ENCODE measurements around the gene OR51B4.

OR51B4 gene

GRCh38 chr11:5281596-5281995, 20.1 kb downstream of the OR51B4 start:
- Histone ChIP-seq H3K27ac (no peak overlapping the region), H3K27me3 (ENCODE audit: insufficient read depth, low read depth, severe bottlenecking) (peaks cover 36% of the 10 kb centered on the region), H3K4me3 (ENCODE audit: low read depth, low read length) (no peak overlapping the region), H3K36me3 (no peaks in the 10 kb centered on the region), H3K9me3 (ENCODE audit: severe bottlenecking) (no peaks in the 10 kb centered on the region)
- TF ChIP-seq CTCF (IDR thresholded peaks at IDR 0.05; ENCODE audit: low read depth, low read length) = no peak
- no peak for DNase-seq

- Histone ChIP-seq H3K36me3 (no peaks in the 10 kb centered on the region), H3K27ac (no peak overlapping the region), H3K4me3 (ENCODE audit: low read depth, low read length) (no peak overlapping the region), H3K9me3 (ENCODE audit: severe bottlenecking) (no peaks in the 10 kb centered on the region), H3K27me3 (ENCODE audit: insufficient read depth, low read depth, severe bottlenecking) (peaks cover 36% of the 10 kb centered on the region)
- no peak for TF ChIP-seq CTCF (IDR thresholded peaks at IDR 0.05; ENCODE audit: low read depth, low read length)
- DNase-seq = no peak
Measured at GRCh38 chr11:5280582-5281102, 21.1 kb downstream of the OR51B4 start.

- TF ChIP-seq CTCF (IDR thresholded peaks at IDR 0.05; ENCODE audit: low read depth, low read length) = no peak
- Histone ChIP-seq H3K9me3 (ENCODE audit: severe bottlenecking) (no peaks in the 10 kb centered on the region), H3K36me3 (no peaks in the 10 kb centered on the region), H3K27ac (no peak overlapping the region), H3K4me3 (ENCODE audit: low read depth, low read length) (no peak overlapping the region), H3K27me3 (ENCODE audit: insufficient read depth, low read depth, severe bottlenecking) (peaks cover 43% of the 10 kb centered on the region)
- no peak for DNase-seq
Measured at GRCh38 chr11:5279471-5280090, 22.2 kb downstream of the OR51B4 start.

DNA sequence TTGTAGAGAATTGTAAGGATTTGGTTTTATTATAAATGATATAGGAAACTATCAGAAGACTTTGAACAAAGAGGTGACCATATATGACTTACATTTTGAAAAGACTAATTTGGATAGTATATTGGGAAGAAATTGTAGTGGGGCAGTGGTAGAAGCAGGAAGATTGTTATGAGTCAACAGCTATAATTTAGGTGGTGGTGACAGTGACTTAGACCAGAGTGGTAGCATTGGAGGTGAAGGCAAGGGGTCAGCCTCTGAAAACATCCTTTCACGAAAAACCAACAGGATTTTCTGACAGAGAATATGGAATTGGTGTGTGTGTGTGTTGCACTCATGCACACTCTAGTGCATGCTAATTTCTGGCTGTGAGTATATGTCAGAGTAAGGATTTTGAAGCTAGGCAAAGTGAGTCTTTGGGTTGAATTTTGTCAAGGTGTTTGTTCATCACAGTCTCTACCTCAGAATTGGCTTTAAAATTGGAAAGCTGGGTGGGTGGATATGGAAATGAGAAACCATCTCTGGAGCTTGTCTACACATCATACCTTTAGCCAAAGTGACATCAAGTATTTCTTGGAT, 23.9 kb downstream of the OR51B4 start:
- Histone ChIP-seq H3K27me3 (ENCODE audit: insufficient read depth, low read depth, severe bottlenecking) (peaks cover 47% of the 10 kb centered on the region), H3K27ac (no peak overlapping the region), H3K4me3 (ENCODE audit: low read depth, low read length) (no peak overlapping the region), H3K9me3 (ENCODE audit: severe bottlenecking) (no peaks in the 10 kb centered on the region), H3K36me3 (no peaks in the 10 kb centered on the region)
- no peak for DNase-seq
- TF ChIP-seq CTCF (IDR thresholded peaks at IDR 0.05; ENCODE audit: low read depth, low read length) = no peak

- H3K9me3 ChIP-seq (ENCODE audit: severe bottlenecking) = no peaks in the 10 kb centered on the region
- peaks cover 44% of the 10 kb centered on the region for H3K27me3 ChIP-seq (ENCODE audit: insufficient read depth, low read depth, severe bottlenecking)
- no peak for TF ChIP-seq CTCF (IDR thresholded peaks at IDR 0.05; ENCODE audit: low read depth, low read length)
- no peaks in the 10 kb centered on the region for H3K36me3 ChIP-seq
- DNase-seq = no peak
- no peak overlapping the region for H3K4me3 ChIP-seq (ENCODE audit: low read depth, low read length)
- no peak overlapping the region for H3K27ac ChIP-seq
Measured at GRCh38 chr11:5276697-5277096, 25.0 kb downstream of the OR51B4 start.
